ENCODE measurements around the gene COX7A1.
A peak's percentile ranks its signal among the peaks of the same experiment; 100 is the strongest.
"Not testable (repeated sequence)": the region's sequence is repeated elsewhere in the genome, so short reads cannot be mapped to it uniquely, and the experiment has no call there.

Gene COX7A1

DNA sequence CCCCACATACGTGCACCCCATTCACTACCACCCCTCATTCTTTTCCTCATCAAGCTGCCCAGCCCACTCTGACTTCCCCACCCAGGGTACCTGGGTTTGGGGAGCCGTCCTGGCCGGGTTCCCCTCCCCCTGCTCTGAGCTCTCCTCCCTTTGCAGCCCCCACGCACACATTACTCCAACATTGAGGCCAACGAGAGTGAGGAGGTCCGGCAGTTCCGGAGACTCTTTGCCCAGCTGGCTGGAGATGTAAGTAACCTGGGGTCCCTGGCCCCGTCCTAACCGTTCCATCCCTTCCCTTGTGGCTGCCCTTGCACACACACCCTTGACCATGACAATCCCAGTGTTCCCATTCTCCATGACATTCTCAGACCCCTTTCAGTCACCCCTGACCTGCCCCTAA, 9.8 kb downstream of the COX7A1 start:
- Histone ChIP-seq H3K27me3 (ENCODE audit: control insufficient read depth, insufficient read depth, low read length, poor library complexity, severe bottlenecking) (no peaks in the 10 kb centered on the region), H3K36me3 (ENCODE audit: control insufficient read depth, insufficient read depth, low read length) (peaks cover 34% of the 10 kb centered on the region), H3K9me3 (ENCODE audit: control insufficient read depth, low read length) (no peaks in the 10 kb centered on the region), H3K4me1 (ENCODE audit: control insufficient read depth, insufficient read depth, low read length) (peaks cover 5% of the 10 kb centered on the region), H3K27ac (ENCODE audit: insufficient read depth, low read depth, low read length, poor library complexity, severe bottlenecking) (no peak overlapping the region), H3K4me3 (ENCODE audit: insufficient read depth, low read depth, low read length) (no peak overlapping the region)
- 94 to 96% methylated on average over 9 of the region's 9 CpGs for WGBS, 2 experiments

DNA sequence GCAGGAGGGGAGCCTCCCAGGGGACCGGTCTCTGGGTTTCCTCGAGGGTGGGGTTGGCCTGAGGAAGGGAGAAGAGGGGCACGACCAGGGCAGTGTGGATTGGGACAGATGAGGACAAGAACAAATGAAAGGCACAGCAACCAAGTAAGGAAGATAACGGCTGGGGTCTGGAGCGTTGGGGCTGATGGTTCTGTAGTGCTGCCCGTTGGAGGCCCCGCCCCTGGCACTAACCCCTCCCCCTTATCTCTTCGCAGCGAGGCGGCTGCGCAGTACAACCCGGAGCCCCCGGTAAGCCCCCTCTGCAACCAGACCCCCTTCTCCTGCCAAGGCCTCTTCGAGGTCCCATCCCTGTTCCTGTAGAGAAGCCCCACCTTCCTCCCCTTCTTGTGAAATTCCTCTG, 10.2 kb downstream of the COX7A1 start:
- Histone ChIP-seq H3K4me3 (ENCODE audit: insufficient read depth, low read depth, low read length) (no peak overlapping the region), H3K4me1 (ENCODE audit: control insufficient read depth, insufficient read depth, low read length) (peaks cover 5% of the 10 kb centered on the region), H3K27ac (ENCODE audit: insufficient read depth, low read depth, low read length, poor library complexity, severe bottlenecking) (no peak overlapping the region), H3K36me3 (ENCODE audit: control insufficient read depth, insufficient read depth, low read length) (peaks cover 31% of the 10 kb centered on the region), H3K27me3 (ENCODE audit: control insufficient read depth, insufficient read depth, low read length, poor library complexity, severe bottlenecking) (no peaks in the 10 kb centered on the region), H3K9me3 (ENCODE audit: control insufficient read depth, low read length) (no peaks in the 10 kb centered on the region)
- WGBS, 2 experiments: 95% methylated on average over 14 of the region's 14 CpGs

DNA sequence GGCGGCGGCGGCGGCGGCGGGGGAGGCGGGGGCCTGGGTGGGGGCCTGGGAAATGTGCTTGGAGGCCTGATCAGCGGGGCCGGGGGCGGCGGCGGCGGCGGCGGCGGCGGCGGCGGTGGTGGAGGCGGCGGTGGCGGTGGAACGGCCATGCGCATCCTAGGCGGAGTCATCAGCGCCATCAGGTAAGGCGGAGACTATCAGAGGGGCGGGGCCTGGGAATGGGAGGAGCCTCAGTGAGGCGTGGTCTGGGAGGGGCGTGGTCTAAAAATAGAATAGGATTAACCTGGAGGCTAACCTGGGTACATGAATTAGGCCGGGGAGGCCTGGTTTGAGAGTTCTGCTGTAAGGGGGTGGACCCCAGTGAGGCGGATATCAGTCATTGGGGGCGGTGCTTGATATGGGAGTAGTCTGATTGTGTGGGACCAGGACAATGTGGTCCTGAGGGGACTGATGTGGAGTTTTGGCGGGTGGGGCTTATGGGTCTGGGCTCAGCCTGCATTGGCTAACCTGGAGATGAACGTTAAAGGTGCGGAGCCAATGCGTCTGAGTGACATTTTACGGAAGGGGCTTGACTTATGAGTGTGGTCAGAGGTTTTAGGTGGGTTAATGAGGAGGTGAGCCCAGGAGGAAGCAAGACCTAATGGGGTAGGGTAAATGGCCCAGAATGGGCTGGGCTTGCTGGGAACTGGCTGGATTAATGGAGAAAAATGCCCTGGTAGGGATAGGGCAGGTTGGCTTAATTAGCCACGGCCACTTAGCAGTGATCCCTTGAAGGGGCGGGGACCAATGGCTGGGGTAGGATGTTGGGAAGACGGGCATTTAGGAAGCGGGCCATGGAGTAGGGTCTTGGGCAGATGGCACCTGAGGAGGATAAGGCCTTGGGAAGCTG, 11.0 kb downstream of the COX7A1 start:
- peaks cover 25% of the 10 kb centered on the region for H3K36me3 ChIP-seq (ENCODE audit: control insufficient read depth, insufficient read depth, low read length)
- H3K9me3 ChIP-seq (ENCODE audit: control insufficient read depth, low read length): no peaks in the 10 kb centered on the region
- WGBS, 2 experiments: 15 to 16% methylated on average over 42 of the region's 42 CpGs
- peaks cover 5% of the 10 kb centered on the region for H3K4me1 ChIP-seq (ENCODE audit: control insufficient read depth, insufficient read depth, low read length)
- H3K27ac ChIP-seq (ENCODE audit: insufficient read depth, low read depth, low read length, poor library complexity, severe bottlenecking): no peak overlapping the region
- no peaks in the 10 kb centered on the region for H3K27me3 ChIP-seq (ENCODE audit: control insufficient read depth, insufficient read depth, low read length, poor library complexity, severe bottlenecking)
- H3K4me3 ChIP-seq (ENCODE audit: insufficient read depth, low read depth, low read length): peak overlapping the region; percentile 100

DNA sequence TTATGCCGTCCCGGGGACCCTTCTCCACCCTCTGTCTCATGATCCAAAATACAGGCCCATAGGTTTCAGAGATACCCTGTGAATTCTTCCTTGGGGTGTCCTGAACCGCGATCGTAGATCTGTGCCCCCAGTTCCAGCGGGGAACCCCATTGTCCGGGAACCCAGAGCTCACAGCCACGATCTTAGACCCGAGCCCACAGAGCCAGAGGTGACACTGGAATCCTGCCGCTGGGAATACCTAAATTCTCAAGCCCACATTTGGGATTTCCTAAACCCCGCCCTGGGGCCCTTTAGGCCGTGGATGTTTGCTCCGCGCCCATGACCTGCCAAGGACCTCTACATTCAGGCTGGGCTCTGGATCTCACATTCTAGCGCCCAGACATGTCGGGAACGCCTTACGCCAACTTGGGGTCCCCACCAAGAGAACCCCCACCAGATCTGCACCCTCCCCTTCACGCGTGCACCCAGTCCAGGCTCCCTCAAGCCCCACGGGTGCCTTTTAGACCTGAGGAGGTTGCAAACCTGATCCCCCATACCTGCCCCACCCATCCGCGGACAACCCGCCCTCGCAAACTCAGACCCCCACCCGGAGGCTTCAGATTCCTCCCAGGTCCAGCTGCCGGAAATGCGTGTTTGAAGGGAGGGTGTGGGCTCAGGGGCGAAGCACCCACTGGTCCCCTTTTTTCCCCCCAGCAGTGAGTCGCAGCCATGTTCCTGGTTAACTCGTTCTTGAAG, 11.8 kb downstream of the COX7A1 start:
- Histone ChIP-seq H3K27me3 (ENCODE audit: control insufficient read depth, insufficient read depth, low read length, poor library complexity, severe bottlenecking) (no peaks in the 10 kb centered on the region), H3K27ac (ENCODE audit: insufficient read depth, low read depth, low read length, poor library complexity, severe bottlenecking) (peak overlapping the region; percentile 71), H3K9me3 (ENCODE audit: control insufficient read depth, low read length) (no peaks in the 10 kb centered on the region), H3K4me1 (ENCODE audit: control insufficient read depth, insufficient read depth, low read length) (peaks cover 5% of the 10 kb centered on the region), H3K36me3 (ENCODE audit: control insufficient read depth, insufficient read depth, low read length) (peaks cover 18% of the 10 kb centered on the region), H3K4me3 (ENCODE audit: insufficient read depth, low read depth, low read length) (peak overlapping the region; percentile 100)
- WGBS, 2 experiments: 0% methylated on average over 29 to 31 of the region's 31 CpGs

DNA sequence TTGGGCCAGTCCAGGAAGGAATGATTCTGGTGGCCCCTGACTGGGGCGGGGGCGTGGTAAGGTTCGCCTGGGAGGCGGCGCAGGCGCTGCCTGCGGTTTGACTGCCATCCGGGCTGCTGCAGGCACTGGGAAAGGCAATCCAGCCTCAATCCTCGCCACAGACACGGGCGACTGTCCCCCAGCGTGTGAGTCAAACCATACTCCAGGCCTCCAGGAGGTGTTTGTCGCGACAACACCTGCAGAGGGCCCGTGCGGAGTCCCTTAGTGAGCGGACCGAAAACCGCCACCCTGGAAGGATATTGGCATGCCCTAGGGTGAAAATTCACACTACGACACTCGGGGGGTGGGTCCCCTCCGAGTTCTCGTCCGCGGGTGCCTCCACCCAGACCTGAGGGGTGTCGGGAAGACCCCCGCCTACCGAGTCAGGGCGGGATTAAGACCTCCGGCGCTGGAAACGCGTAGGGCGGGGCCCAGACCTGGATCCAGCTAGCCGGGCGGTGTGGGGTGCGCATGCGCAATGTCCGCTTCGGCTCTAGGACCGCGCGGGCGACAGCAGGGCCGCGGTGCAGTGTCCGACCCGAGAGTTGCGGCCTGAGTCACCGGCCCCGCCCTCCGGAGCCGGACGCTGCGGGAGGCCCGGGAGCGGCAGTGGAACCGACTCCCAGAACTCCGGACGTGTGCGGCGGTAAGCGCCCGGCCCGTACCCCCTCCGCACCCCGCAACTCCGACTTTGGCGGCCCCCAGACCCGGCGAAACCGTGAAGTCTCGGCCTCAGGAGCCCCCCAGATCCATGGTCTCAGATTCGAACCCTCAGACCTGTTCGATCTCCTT, 12.6 kb downstream of the COX7A1 start, which contains the start of gene CAPNS1:
TSS of gene CAPNS1 (plus strand) at position 594 of the 831 bp plus-strand sequence. CDS start 946 bp downstream, outside the sequence.
- H3K9me3 ChIP-seq (ENCODE audit: control insufficient read depth, low read length): no peaks in the 10 kb centered on the region
- 0 to 1% methylated on average over 75 of the region's 75 CpGs for WGBS, 2 experiments

DNA sequence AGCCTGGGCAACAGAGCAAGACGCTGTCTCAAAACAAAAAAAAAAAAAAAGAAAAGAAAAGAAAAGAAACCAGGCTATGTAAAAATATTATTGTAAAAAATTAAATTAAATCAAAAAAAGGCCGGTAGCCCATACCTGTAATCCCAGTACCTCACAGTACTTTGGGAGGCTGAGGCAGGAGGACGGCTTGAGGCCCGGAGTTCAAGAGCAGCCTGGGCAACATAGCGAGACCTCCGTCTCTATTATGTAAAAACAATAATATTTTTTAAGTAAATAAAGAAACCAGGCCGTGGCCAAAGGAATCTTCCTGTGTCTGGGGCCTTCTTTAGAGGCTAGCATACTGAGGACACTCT, 13.2 kb downstream of the COX7A1 start:
- H3K4me3 ChIP-seq (ENCODE audit: insufficient read depth, low read depth, low read length): peak overlapping the region; percentile 100
- WGBS, 2 experiments: 64 to 69% methylated on average over 4 of the region's 7 CpGs
- peaks cover 11% of the 10 kb centered on the region for H3K36me3 ChIP-seq (ENCODE audit: control insufficient read depth, insufficient read depth, low read length)
- no peaks in the 10 kb centered on the region for H3K9me3 ChIP-seq (ENCODE audit: control insufficient read depth, low read length)
- peaks cover 5% of the 10 kb centered on the region for H3K4me1 ChIP-seq (ENCODE audit: control insufficient read depth, insufficient read depth, low read length)
- H3K27me3 ChIP-seq (ENCODE audit: control insufficient read depth, insufficient read depth, low read length, poor library complexity, severe bottlenecking): no peaks in the 10 kb centered on the region
- H3K27ac ChIP-seq (ENCODE audit: insufficient read depth, low read depth, low read length, poor library complexity, severe bottlenecking): peak overlapping the region; percentile 79

More for the DNA sequence above, 12.6 kb downstream of the COX7A1 start, which contains the start of gene CAPNS1:
- H3K4me1 ChIP-seq (ENCODE audit: control insufficient read depth, insufficient read depth, low read length): peaks cover 5% of the 10 kb centered on the region
- peak within 1 kb of the TSS; percentile 100 for H3K4me3 ChIP-seq (ENCODE audit: insufficient read depth, low read depth, low read length)
- peaks cover 17% of the 10 kb centered on the region for H3K36me3 ChIP-seq (ENCODE audit: control insufficient read depth, insufficient read depth, low read length)
- H3K27me3 ChIP-seq (ENCODE audit: control insufficient read depth, insufficient read depth, low read length, poor library complexity, severe bottlenecking): no peaks in the 10 kb centered on the region
- H3K27ac ChIP-seq (ENCODE audit: insufficient read depth, low read depth, low read length, poor library complexity, severe bottlenecking): peak within 1 kb of the TSS; percentile 79

DNA sequence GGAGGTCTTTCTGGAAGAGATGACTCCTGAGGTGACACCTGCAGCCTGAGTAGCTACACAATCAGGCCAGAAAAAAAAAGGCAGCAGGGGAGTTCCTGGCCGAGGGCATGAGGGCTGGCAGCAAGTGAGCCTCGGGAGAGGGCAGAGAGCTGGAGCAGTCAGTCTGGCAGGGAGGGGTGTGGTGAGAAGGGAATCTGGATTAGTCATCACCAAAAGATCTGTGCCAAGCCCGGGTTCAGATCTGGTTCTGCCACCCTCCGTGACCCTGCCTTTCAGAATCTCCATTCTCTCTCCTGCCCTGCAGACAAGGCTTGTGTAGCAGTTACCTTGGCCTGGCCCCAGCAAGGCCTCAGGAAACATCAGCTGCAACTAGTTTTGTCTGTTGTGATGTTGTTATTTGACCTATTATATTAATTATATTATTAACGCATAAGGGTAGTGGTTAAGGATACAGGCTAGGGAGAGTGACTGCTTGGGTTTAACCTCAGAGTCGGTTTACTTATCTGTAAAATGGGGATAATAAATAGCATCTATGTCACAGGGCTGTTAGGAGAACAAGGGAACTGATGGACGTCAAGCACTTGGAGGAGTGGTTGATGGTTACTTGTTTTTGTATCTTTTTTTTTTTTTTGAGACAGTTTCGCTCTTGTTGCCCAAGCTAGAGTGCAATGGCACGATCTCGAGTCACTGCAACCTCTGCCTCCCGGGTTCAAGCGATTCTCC, 15.1 kb downstream of the COX7A1 start:
- no peaks in the 10 kb centered on the region for H3K36me3 ChIP-seq (ENCODE audit: control insufficient read depth, insufficient read depth, low read length)
- no peaks in the 10 kb centered on the region for H3K9me3 ChIP-seq (ENCODE audit: control insufficient read depth, low read length)
- H3K27ac ChIP-seq (ENCODE audit: insufficient read depth, low read depth, low read length, poor library complexity, severe bottlenecking): no peak overlapping the region
- 83 to 87% methylated on average over 12 of the region's 12 CpGs for WGBS, 2 experiments
- H3K4me3 ChIP-seq (ENCODE audit: insufficient read depth, low read depth, low read length): no peak overlapping the region
- H3K4me1 ChIP-seq (ENCODE audit: control insufficient read depth, insufficient read depth, low read length): peaks cover 5% of the 10 kb centered on the region
- no peaks in the 10 kb centered on the region for H3K27me3 ChIP-seq (ENCODE audit: control insufficient read depth, insufficient read depth, low read length, poor library complexity, severe bottlenecking)

DNA sequence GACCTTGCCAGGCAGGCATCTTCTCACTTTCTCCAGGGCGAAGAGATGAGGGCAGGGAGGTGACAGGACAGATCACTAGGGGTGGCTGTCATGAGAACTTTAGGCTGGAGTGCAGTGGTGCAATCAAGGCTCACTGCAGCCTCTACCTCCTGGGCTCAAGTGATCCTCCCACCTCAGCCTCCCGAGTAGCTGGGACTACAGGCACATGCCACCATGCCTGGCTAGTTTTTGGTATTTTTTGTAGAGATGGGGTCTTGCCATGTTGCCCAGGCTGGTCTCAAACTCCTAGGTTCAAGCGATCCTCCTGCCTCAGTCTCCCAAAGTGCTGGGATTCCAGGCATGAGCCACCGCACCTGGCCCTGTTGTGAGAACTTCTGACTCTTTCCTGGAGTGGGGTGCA, 17.4 kb downstream of the COX7A1 start:
- not testable (repeated sequence) for H3K27ac ChIP-seq (ENCODE audit: insufficient read depth, low read depth, low read length, poor library complexity, severe bottlenecking); H3K27me3 ChIP-seq (ENCODE audit: control insufficient read depth, insufficient read depth, low read length, poor library complexity, severe bottlenecking); H3K9me3 ChIP-seq (ENCODE audit: control insufficient read depth, low read length); H3K4me3 ChIP-seq (ENCODE audit: insufficient read depth, low read depth, low read length); H3K36me3 ChIP-seq (ENCODE audit: control insufficient read depth, insufficient read depth, low read length); H3K4me1 ChIP-seq (ENCODE audit: control insufficient read depth, insufficient read depth, low read length)
- 86 to 88% methylated on average over 4 of the region's 4 CpGs for WGBS, 2 experiments

DNA sequence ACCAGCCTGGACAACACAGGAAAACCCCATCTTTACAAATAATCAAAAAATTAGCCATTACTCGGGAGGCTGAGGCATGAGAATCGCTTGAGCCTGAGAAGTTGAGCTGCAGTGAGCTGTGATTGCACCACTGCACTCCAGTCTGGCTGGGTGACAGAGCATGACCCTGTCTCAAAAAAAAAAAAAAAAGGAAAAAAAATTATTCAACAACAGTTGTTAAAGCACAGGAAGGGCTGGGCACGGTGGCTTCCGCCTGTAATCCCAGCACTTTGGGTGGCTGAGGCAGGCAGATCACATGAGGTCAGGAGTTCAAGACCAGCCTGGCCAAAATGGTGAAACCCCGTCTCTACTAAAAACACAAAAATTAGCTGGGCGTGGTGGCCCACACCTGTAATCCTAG, 21.0 kb downstream of the COX7A1 start:
- not testable (repeated sequence) for H3K4me1 ChIP-seq (ENCODE audit: control insufficient read depth, insufficient read depth, low read length); H3K4me3 ChIP-seq (ENCODE audit: insufficient read depth, low read depth, low read length); H3K27ac ChIP-seq (ENCODE audit: insufficient read depth, low read depth, low read length, poor library complexity, severe bottlenecking); H3K9me3 ChIP-seq (ENCODE audit: control insufficient read depth, low read length); H3K27me3 ChIP-seq (ENCODE audit: control insufficient read depth, insufficient read depth, low read length, poor library complexity, severe bottlenecking); H3K36me3 ChIP-seq (ENCODE audit: control insufficient read depth, insufficient read depth, low read length)
- 91 to 93% methylated on average over 6 of the region's 6 CpGs for WGBS, 2 experiments
